HepG2 (cell line): ENCODE data around the gene GNG4. TPM values are rescaled to one million over a fixed set of nuclear protein-coding genes. Genes with fewer than 3 reads are reported as not detected.
A peak's percentile ranks its signal among the peaks of the same experiment; 100 is the strongest.

Experiments used
- ATAC-seq: fragments of 200-7000 bp; cut with Tn5 transposase; 3 replicates; pipeline ENCODE4 v1.9.1; 2020; ENCODE audit warnings: mild to moderate bottlenecking, moderate library complexity
- Bru-seq: library from RNA; stranded (reverse); fragments of 400-500 nt; gene quantifications from one replicate; lab custom pipeline; 2021; lab: Mats Ljungman, UMichigan
- BruChase-seq, 2 experiments: library from RNA; stranded (reverse); fragments of 400-500 nt; gene quantifications; one replicate each; lab custom pipeline; 2021; lab: Mats Ljungman, UMichigan
- BruUV-seq: library from RNA; stranded (reverse); fragments of 400-500 nt; replicated peaks from 2 replicates; lab custom pipeline; 2021; lab: Mats Ljungman, UMichigan
- CTCF ChIA-PET: fragments of 300-600 bp; formaldehyde crosslinking; extraction: SDS; loops from one replicate; lab custom pipeline; 2021; ENCODE audit warnings: low total read pairs, inconsistent platforms, low intra/inter-chr PET ratio; lab: Yijun Ruan, JAX
- POLR2A ChIA-PET: fragments of 350-600 bp; sonication (Branson Sonifier 250); formaldehyde crosslinking; loops from one replicate; lab custom pipeline; 2020; ENCODE audit warnings: antibody characterized with exemption, inconsistent platforms; lab: Yijun Ruan, JAX
- DNase-seq: peaks from one replicate; pipeline ENCODE4 v3.0.0-alpha.2; 2015; ENCODE audit warnings: low spot score
- FAIRE-seq: peaks from 3 replicates; lab custom pipeline; 2011; peaks lifted over from hg19 to GRCh38; lab: Jason Lieb, UNC
- H2AFZ ChIP-seq: one replicate; pipeline ENCODE4 v1.6.1; 2011; ENCODE audit warnings: low read length, inconsistent platforms
- H3K27ac ChIP-seq: fragments of 300-600 bp; 3 replicates; pipeline ENCODE4 v1.8.0; 2011; ENCODE audit warnings: mixed run types, mild to moderate bottlenecking, mixed read lengths, low read length, inconsistent platforms; ENCODE audit not compliant: insufficient read depth; ENCODE audit errors: extremely low read length
- H3K27me3 ChIP-seq, 2 experiments: fragments of 200-600 bp in 1 of 2; 2 replicates in 1 of 2; 3 replicates in 1 of 2; pipeline versions ENCODE4 v1.6.0 to v1.8.0; 2011; ENCODE audit warnings: low read length in 2 of 2, mild to moderate bottlenecking in 2 of 2, moderate library complexity in 2 of 2, inconsistent platforms in 1 of 2; ENCODE audit not compliant: insufficient read depth in 2 of 2, control insufficient read depth in 1 of 2
- H3K36me3 ChIP-seq, 2 experiments: fragments of 200-600 bp in 1 of 2; replicated peaks in 1 of 2; 2 replicates in 1 of 2; 3 replicates in 1 of 2; pipeline versions ENCODE4 v1.5.1 to v1.8.0; 2011; ENCODE audit warnings: low read length in 2 of 2, inconsistent platforms in 1 of 2; ENCODE audit not compliant: insufficient read depth in 2 of 2, control insufficient read depth in 1 of 2
- H3K4me1 ChIP-seq: 2 replicates; pipeline ENCODE4 v1.5.1; 2012; ENCODE audit warnings: low read length, inconsistent platforms; ENCODE audit not compliant: insufficient read depth
- H3K4me2 ChIP-seq: 2 replicates; pipeline ENCODE4 v1.6.0; 2011; ENCODE audit warnings: low read depth, low read length, inconsistent platforms
- H3K4me3 ChIP-seq, 3 experiments: fragments of 200-600 bp in 1 of 3; sonication (generic), shearing (Covaris generic) in 1 of 3; replicated peaks in 1 of 3; 2 replicates each; pipeline ENCODE4 v1.5.1; 2011 to 2016; ENCODE audit warnings: low read length in 3 of 3, inconsistent platforms in 2 of 3, low read depth in 2 of 3, mild to moderate bottlenecking in 2 of 3, control low read depth in 1 of 3, mixed read lengths in 1 of 3; ENCODE audit not compliant: insufficient read depth in 1 of 3
- H3K79me2 ChIP-seq: one replicate; pipeline ENCODE4 v1.6.1; 2011; ENCODE audit warnings: low read length, inconsistent platforms; ENCODE audit not compliant: insufficient read depth
- H3K9ac ChIP-seq: 2 replicates; pipeline ENCODE4 v1.6.0; 2011; ENCODE audit warnings: mild to moderate bottlenecking, low read depth, low read length, inconsistent platforms; ENCODE audit not compliant: insufficient read depth
- H3K9me3 ChIP-seq: 2 replicates; pipeline ENCODE4 v1.5.1; 2012; ENCODE audit warnings: mild to moderate bottlenecking, low read length
- H4K20me1 ChIP-seq: 2 replicates; pipeline ENCODE4 v1.6.0; 2011; ENCODE audit warnings: inconsistent platforms, mild to moderate bottlenecking, low read length, moderate library complexity; ENCODE audit not compliant: insufficient read depth
- PHF20 ChIP-seq: sonication (generic); formaldehyde crosslinking; IDR thresholded peaks from 2 replicates; pipeline ENCODE4 v1.5.0; 2020; ENCODE audit warnings: mild to moderate bottlenecking, missing genetic modification reagents
- SAFB2 ChIP-seq: sonication (generic); formaldehyde crosslinking; IDR thresholded peaks from 2 replicates; pipeline ENCODE4 v1.5.1; 2020; ENCODE audit warnings: missing genetic modification reagents, low read depth, mild to moderate bottlenecking, borderline replicate concordance
- YY1 ChIP-seq: IDR thresholded peaks from 2 replicates; pipeline ENCODE4 v1.6.1; 2011; ENCODE audit warnings: low read length, low read depth, moderate library complexity, mild to moderate bottlenecking; ENCODE audit not compliant: insufficient read depth, insufficient replicate concordance
- ZNF30 ChIP-seq: sonication (generic); formaldehyde crosslinking; IDR thresholded peaks from 2 replicates; pipeline ENCODE4 v1.5.0; 2020; ENCODE audit warnings: mild to moderate bottlenecking, missing genetic modification reagents
- ZNF33A ChIP-seq: sonication (generic); formaldehyde crosslinking; IDR thresholded peaks from 2 replicates; pipeline ENCODE4 v1.5.1; 2020; ENCODE audit warnings: missing genetic modification reagents, mild to moderate bottlenecking, moderate library complexity, borderline replicate concordance
- ZNF510 ChIP-seq: sonication (generic); formaldehyde crosslinking; IDR thresholded peaks from 2 replicates; pipeline ENCODE4 v1.4.0; 2020; ENCODE audit warnings: low read depth, mild to moderate bottlenecking, missing genetic modification reagents
- ZNF562 ChIP-seq: sonication (generic); formaldehyde crosslinking; IDR thresholded peaks from 2 replicates; pipeline ENCODE4 v1.8.0; 2022; ENCODE audit warnings: missing genetic modification reagents, borderline replicate concordance
- ZNF749 ChIP-seq: sonication (generic); formaldehyde crosslinking; IDR thresholded peaks from 2 replicates; pipeline ENCODE4 v1.8.0; 2022; ENCODE audit warnings: mild to moderate bottlenecking, missing genetic modification reagents, moderate library complexity, borderline replicate concordance
- WGBS: methylation state at CpG from one replicate; pipeline ENCODE4 v1.1.6; 2017; ENCODE audit warnings: low lambda C conversion rate; 5-methylcytosine and 5-hydroxymethylcytosine counted together
- in situ Hi-C: cut with HindIII; loops from 2 replicates; pipeline ENCODE4 v1.10.0; 2017; ENCODE audit warnings: low pct_unique_long_range_greater_than_20kb; ENCODE audit not compliant: extremely low pct_ligation_motif_present
- intact Hi-C: fragments of 100-400 bp; cut with micrococcal nuclease; formaldehyde crosslinking; loops from one replicate; pipeline ENCODE4 v1.10.0; 2022; ENCODE audit not compliant: unreplicated experiment
- long read RNA-seq, 2 experiments: library from RNA in 1 of 2; library from polyadenylated mRNA in 1 of 2; stranded (forward) in 1 of 2; unstranded in 1 of 2; transcript quantifications; one replicate each; pipeline ENCODE4 v2.0.0, GENCODE V29; 2019 to 2022
- polyA minus RNA-seq, 3 experiments: library from RNA; depleted of rRNA, polyadenylated mRNA; stranded (reverse); fragments of >200 nt; gene quantifications; 2 replicates each; pipeline ENCODE4 v1.2.3, GENCODE V29; 2011; ENCODE audit warnings: low replicate concordance in 1 of 3
- polyA plus RNA-seq, 8 experiments: library from polyadenylated mRNA; depleted of rRNA in 3 of 8; stranded (reverse) in 7 of 8; unstranded in 1 of 8; fragments of >200 nt; fragmentation: Illumina TruSeq in 4 of 8; extraction: Trizol in 4 of 8; gene quantifications; 2 replicates each; pipeline versions ENCODE4 v1.2.1 to v1.2.3, GENCODE V29; 2011 to 2016; ENCODE audit warnings: low read depth in 4 of 8, missing spikeins in 1 of 8, mixed read lengths in 1 of 8; ENCODE audit not compliant: insufficient read depth in 1 of 8
- total RNA-seq, 5 experiments: library from RNA; depleted of rRNA; stranded (reverse); fragments of >200 nt; fragmentation: Illumina TruSeq; extraction: Trizol; gene quantifications; 2 replicates each; pipeline ENCODE4 v1.2.3, GENCODE V29; 2016; ENCODE audit warnings: low read depth in 1 of 5
- TF ChIP-seq, protein P1 (sequence below): sonication (generic); formaldehyde crosslinking; IDR thresholded peaks from 2 replicates; pipeline ENCODE4 v1.4.0; 2020; ENCODE audit warnings: mild to moderate bottlenecking, missing genetic modification reagents
- TF ChIP-seq, protein P2 (sequence below): IDR thresholded peaks from 2 replicates; pipeline ENCODE4 v1.6.1; 2016; ENCODE audit warnings: low read depth, control low read depth

GNG4 gene
- total RNA-seq (2016; rRNA removed; fragmentation: Illumina TruSeq; extraction: Trizol) (27.1 and 37.9 TPM in 2 replicates), polyA plus RNA-seq (2011; rRNA removed) (64.3 and 69.5 TPM in 2 replicates), polyA minus RNA-seq (2011; rRNA and poly(A)+ RNA removed; ENCODE audit: low replicate concordance) (0.07 and 47.0 TPM in 2 replicates), Bru-seq, nascent RNA (percentile 69 among the genes with signal in this experiment), BruChase-seq, experiment 1, labeled RNA remaining after a 6-hour chase (percentile 63 among the genes with signal in this experiment), BruChase-seq, experiment 2, labeled RNA remaining after a 2-hour chase (percentile 72 among the genes with signal in this experiment)
- total RNA-seq (2016; cell fraction: cytosol; rRNA removed; fragmentation: Illumina TruSeq; extraction: Trizol; ENCODE audit: low read depth), result 28.1 and 31.3 TPM in 2 replicates
- total RNA-seq (2016; cell fraction: insoluble cytoplasmic fraction; rRNA removed; fragmentation: Illumina TruSeq; extraction: Trizol), result 27.0 and 27.4 TPM in 2 replicates
- total RNA-seq (2016; cell fraction: membrane; rRNA removed; fragmentation: Illumina TruSeq; extraction: Trizol), result 74.8 and 75.1 TPM in 2 replicates
- total RNA-seq (2016; cell fraction: nucleus; rRNA removed; fragmentation: Illumina TruSeq; extraction: Trizol), result 9.7 and 12.9 TPM in 2 replicates
- polyA plus RNA-seq (2011; cell fraction: cytosol; rRNA removed), result 72.9 and 80.9 TPM in 2 replicates
- 15.1 and 22.2 TPM in 2 replicates for polyA plus RNA-seq (2011; cell fraction: nucleus; rRNA removed)
- 49.1 and 73.9 TPM in 2 replicates for polyA plus RNA-seq (2012)
- 94.4 and 111 TPM in 2 replicates for polyA plus RNA-seq (2016; cell fraction: cytosol; fragmentation: Illumina TruSeq; extraction: Trizol; ENCODE audit: low read depth)
- polyA plus RNA-seq (2016; cell fraction: insoluble cytoplasmic fraction; fragmentation: Illumina TruSeq; extraction: Trizol; ENCODE audit: low read depth), result 59.8 and 79.1 TPM in 2 replicates
- 164 and 165 TPM in 2 replicates for polyA plus RNA-seq (2016; cell fraction: membrane; fragmentation: Illumina TruSeq; extraction: Trizol; ENCODE audit: low read depth)
- polyA plus RNA-seq (2016; cell fraction: nucleus; fragmentation: Illumina TruSeq; extraction: Trizol; ENCODE audit: insufficient read depth, low read depth), result 39.1 and 40.5 TPM in 2 replicates
- 35.9 and 45.7 TPM in 2 replicates for polyA minus RNA-seq (2011; cell fraction: cytosol; rRNA and poly(A)+ RNA removed)
- 7.2 and 9.6 TPM in 2 replicates for polyA minus RNA-seq (2011; cell fraction: nucleus; rRNA and poly(A)+ RNA removed)
- long read RNA-seq, experiment 1, full-length matches to known transcripts, result 48 of 57 reads
- long read RNA-seq, experiment 1, partial matches to known transcripts, result 0 of 57 reads
- long read RNA-seq, experiment 1, other reads (novel, unspliced or antisense), result 9 of 57 reads
- long read RNA-seq, experiment 2, full-length matches to known transcripts, result 27 of 106 reads
- long read RNA-seq, experiment 2, partial matches to known transcripts, result 0 of 106 reads
- long read RNA-seq, experiment 2, other reads (novel, unspliced or antisense), result 79 of 106 reads

DNA sequence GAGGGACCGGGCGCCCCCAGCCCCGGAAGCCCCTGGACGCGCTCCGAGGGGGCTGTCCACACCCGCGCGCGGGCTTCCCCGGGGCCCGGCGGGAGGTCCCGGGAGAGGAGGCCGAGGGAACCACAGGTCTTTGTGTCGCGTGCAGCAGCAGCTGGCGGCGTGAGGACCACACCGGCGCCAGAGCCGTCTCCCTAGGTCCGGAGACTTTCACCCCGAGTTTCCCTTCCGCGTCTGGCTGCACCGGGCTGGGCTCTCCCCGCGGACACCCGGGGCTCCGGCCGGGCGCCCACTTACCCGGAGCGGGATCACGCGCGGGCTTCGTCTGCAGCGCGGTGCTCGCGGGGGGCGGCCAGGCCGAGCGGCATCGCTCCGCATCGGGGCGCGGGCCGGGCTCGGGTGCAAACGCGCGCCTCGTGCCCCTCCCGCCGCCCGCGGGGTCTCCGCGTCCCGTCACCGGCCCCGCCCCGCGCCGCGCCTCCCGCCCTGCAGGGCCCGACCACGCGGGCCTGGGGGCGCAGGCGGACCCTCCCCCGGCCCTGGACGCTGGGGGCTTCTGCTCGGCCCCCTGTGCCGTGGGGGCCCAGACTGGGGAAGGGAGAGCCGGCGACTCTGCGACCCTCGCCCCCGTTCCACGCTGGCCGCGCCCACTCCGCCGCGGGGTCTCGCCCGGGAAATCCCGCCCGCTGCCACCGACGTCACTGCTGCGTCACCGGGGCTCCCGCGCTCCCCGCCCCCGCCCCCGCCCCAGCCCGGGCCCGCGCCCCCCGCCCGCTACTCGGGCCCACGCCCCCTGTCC is at the start of gene GNG4:
Gene GNG4, minus strand, starts transcription at position 417 of the 796 bp plus-strand sequence. CDS start 65,946 bp downstream, outside the sequence.
- in situ Hi-C loops (no loop called here), intact Hi-C loops (loop anchor here (2.0 to 5.0 kb wide), 3 partner anchors 35 to 142 kb away; no protein-coding TSS in a partner anchor)
- FAIRE-seq (no peak), ATAC-seq (peak; percentile 14), DNase-seq (no peak)
- ChIA-PET POLR2A (interaction anchor here (0.7 to 3.1 kb wide), 8 partner anchors 8 to 241 kb away, joined by 3 to 13 read pairs (median 5); partner anchors contain the start of gene B3GALNT2), CTCF (no interaction called here)
- Histone ChIP-seq H3K4me2 (peak within 1 kb of the TSS; percentile 97), H3K4me1 (peaks cover 49% of the 10 kb centered on the region), H3K4me3 (peak within 1 kb of the TSS; percentile 72 to 88 (median 78)), H2AFZ (no peak within 1 kb of the TSS), H3K9me3 (no peaks in the 10 kb centered on the region), H3K9ac (peak within 1 kb of the TSS; percentile 96), H3K36me3 (peaks cover 2 to 3% of the 10 kb centered on the region in 2 experiments; a peak in 2 of 5 replicates), H3K79me2 (peaks cover 42% of the 10 kb centered on the region), H3K27ac (peak within 1 kb of the TSS; percentile 98), H4K20me1 (peaks cover 16% of the 10 kb centered on the region; the same call in 1 of the 2 replicates), H3K27me3 (no peaks in the 10 kb centered on the region)
- BruUV-seq, result no TSS peak
- 0% methylated on average over 14 of the region's 111 CpGs for WGBS
- TF ChIP-seq ZNF562 (CRISPR knock-in tag) (0 out of 2 replicates have a peak, but pooled peaks have one; percentile 55), PHF20 (CRISPR knock-in tag) (0 out of 2 replicates have a peak, but pooled peaks have one; percentile 18), ZNF749 (no peak), SAFB2 (CRISPR knock-in tag) (0 out of 2 replicates have a peak, but pooled peaks have one; percentile 21), ZNF33A (CRISPR knock-in tag) (no peak), YY1 (peak; percentile 30), ZNF510 (CRISPR knock-in tag) (no peak), ZNF30 (no peak)
- TF ChIP-seq, protein P1, sequence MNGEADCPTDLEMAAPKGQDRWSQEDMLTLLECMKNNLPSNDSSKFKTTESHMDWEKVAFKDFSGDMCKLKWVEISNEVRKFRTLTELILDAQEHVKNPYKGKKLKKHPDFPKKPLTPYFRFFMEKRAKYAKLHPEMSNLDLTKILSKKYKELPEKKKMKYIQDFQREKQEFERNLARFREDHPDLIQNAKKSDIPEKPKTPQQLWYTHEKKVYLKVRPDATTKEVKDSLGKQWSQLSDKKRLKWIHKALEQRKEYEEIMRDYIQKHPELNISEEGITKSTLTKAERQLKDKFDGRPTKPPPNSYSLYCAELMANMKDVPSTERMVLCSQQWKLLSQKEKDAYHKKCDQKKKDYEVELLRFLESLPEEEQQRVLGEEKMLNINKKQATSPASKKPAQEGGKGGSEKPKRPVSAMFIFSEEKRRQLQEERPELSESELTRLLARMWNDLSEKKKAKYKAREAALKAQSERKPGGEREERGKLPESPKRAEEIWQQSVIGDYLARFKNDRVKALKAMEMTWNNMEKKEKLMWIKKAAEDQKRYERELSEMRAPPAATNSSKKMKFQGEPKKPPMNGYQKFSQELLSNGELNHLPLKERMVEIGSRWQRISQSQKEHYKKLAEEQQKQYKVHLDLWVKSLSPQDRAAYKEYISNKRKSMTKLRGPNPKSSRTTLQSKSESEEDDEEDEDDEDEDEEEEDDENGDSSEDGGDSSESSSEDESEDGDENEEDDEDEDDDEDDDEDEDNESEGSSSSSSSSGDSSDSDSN (CRISPR knock-in tag), result peak; percentile 2; the same call in 1 of the 2 replicates
- TF ChIP-seq, protein P2, sequence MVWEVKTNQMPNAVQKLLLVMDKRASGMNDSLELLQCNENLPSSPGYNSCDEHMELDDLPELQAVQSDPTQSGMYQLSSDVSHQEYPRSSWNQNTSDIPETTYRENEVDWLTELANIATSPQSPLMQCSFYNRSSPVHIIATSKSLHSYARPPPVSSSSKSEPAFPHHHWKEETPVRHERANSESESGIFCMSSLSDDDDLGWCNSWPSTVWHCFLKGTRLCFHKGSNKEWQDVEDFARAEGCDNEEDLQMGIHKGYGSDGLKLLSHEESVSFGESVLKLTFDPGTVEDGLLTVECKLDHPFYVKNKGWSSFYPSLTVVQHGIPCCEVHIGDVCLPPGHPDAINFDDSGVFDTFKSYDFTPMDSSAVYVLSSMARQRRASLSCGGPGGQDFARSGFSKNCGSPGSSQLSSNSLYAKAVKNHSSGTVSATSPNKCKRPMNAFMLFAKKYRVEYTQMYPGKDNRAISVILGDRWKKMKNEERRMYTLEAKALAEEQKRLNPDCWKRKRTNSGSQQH (CRISPR knock-in tag), result no peak
